GM21360 (cell line): Measurements from ENCODE around the gene PAM16.
"Not testable (repeated sequence)": the region's sequence is repeated elsewhere in the genome, so short reads cannot be mapped to it uniquely, and the experiment has no call there.

Source experiments
- ATAC-seq: cut with Tn5 transposase; IDR thresholded peaks from one replicate; pipeline ENCODE4 v1.9.1; 2021; ENCODE audit warnings: mild to moderate bottlenecking, moderate library complexity; ENCODE audit not compliant: unreplicated experiment

The PAM16 gene

GRCh38 chr16:4336701-4337539 lies 14.2 kb downstream of the PAM16 start:
- no peak for ATAC-seq

DNA sequence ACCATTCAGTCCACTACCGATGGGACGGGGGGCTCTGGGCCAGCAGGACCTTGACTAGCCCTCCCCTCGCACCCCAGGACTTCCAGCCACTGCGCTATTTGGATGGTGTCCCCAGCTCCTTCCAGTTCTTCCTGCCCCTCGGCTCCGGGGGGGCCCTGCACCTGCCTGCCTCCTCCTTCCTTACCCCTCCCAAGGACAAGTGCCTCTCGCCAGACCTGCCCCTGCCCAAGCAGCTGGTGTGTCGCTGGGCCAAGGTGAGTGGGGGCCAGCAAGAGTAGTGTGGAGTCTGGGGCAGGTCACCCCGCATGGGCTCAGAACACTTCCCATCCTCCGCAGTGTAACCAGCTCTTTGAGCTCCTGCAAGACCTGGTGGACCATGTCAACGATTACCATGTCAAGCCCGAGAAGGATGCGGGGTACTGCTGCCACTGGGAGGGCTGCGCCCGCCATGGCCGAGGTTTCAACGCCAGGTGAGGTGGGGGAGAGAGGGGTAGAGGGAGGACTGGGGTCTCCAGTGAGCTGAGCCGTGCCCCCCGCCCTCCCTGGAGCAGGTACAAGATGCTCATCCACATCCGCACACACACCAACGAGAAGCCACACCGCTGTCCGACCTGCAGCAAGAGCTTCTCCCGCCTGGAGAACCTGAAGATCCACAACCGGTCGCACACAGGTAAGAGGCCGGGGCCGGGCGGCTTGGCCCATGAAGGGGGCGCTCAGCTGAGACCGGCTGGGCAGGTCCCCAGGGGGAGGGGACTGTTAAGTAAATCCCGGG lies 16.2 kb downstream of the PAM16 start:
- ATAC-seq = no peak

DNA sequence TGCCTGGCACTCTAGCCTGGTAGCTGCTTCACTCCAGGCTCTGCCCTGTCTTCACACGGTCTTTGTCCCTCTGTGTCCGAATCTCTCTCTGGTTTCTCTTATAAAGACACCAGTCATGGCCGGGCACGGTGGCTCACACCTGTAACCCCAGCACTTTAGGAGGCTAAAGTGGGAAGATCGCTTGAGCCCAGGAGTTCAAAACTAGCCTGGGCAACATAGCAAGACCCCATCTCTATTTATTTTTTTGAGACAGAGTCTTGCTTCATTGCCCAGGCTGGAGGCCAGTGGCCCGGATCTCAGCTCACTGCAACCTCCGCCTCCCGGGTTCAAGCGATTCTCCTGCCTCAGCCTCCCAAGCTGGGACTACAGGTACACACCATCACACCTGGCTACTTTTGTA lies 17.4 kb downstream of the PAM16 start:
- not testable (repeated sequence) for ATAC-seq

- ATAC-seq = no peak
Observed at GRCh38 chr16:4333308-4333638, 17.8 kb downstream of the PAM16 start.

DNA sequence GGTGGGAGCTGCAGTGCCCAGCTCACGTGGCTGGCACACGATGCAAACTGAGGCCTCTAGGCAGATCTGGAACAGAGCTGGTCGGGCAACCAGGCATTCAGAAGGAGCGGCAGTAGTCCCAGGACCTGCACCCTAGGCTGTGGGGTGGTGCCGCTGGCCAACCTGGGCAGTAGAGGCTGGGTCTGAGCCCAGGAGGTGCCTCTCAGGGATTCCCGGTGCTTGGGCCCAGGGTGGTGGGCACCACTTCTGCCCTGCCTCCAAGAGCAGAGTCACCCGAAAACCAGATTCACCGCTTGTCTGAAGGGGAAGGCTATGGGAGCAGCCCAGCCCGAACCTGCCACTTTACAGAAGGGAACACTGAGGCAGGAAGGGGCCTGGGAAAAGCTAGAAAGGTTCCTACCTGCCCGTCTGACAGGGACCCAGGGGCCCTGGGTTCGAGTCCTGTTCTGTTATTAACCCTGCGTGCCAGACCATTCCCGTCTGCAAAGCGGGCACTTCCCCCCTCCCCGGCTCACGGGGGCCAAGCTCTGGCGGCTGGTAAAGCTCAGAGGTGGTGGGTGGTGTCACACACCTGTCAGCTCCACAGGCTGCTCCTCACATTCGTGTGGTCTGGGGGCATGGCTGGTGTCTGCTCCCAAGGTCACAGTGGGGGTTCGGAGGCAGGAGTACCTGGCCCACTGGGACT lies 18.4 kb downstream of the PAM16 start:
- no peak for ATAC-seq

- no peak for ATAC-seq
Observed at GRCh38 chr16:4332083-4332482, 19.0 kb downstream of the PAM16 start.

DNA sequence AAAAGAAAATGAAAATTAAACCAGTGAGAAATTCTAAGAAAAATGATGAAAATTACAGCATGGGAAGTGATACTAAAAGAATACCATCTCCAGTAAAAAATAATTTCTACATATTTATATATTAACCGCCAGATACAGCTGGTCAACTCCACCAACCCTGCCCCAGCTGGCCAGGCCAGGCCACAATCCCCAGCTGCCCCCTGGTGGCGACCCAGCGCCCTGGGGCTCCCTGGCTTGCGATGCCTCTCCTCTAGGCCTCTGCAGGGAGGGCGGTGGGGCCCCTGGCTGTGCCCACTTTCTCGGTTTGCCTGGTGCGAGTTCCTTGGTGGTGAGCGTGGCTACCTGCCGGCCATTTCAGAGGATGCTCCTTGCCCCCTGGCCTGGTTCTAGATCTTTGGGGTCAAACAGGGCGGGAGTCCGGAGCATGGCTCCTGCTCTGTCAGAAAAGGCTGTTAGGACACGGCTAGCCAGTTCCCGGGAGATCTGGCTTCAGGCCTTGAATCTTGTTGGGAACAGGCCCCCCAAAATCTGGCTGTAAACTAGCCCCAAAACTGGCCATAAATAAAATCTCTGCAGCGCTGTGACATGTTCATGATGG lies 20.7 kb downstream of the PAM16 start:
- ATAC-seq = no peak

- no peak for ATAC-seq
Observed at GRCh38 chr16:4328782-4329775, 22.0 kb downstream of the PAM16 start.

DNA sequence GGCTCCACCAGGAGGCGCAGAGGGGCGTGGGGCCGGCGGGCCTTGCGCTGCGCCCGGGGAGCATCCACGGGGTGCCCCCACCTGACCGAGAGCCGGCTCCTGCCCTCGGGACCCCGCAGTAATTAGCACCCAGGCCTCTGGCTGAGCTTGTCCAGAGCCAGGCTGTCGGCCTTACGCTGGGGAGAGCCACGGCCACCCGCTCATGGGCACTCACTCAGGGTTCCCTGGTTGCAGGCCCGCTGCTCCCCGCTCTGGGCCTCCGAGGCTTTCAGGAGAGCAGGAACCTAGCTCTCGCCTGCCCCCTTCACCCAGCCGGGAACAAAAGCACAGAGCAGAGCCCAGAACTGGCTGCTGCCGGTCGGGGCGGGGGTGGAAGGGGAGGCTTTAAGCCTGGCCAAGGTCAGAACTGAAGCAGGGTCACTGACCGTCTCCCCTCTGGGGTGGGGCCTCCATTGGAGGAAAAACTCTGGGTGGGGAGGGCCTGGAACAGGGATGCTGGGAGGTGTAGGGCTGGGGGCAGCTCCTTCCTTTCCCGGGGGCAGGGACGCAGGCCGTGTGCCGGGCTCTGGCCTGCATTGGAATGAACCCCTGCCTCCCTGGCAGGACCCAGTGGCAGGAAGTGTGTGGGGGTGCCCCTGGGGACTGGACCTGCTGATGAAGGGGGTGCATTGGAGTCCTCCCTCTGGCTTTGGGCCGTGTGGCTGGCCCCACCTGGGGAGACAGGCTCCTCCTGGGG lies 22.9 kb downstream of the PAM16 start:
- no peak for ATAC-seq

- no peak for ATAC-seq
Observed at GRCh38 chr16:4327386-4328045, 23.6 kb downstream of the PAM16 start.

DNA sequence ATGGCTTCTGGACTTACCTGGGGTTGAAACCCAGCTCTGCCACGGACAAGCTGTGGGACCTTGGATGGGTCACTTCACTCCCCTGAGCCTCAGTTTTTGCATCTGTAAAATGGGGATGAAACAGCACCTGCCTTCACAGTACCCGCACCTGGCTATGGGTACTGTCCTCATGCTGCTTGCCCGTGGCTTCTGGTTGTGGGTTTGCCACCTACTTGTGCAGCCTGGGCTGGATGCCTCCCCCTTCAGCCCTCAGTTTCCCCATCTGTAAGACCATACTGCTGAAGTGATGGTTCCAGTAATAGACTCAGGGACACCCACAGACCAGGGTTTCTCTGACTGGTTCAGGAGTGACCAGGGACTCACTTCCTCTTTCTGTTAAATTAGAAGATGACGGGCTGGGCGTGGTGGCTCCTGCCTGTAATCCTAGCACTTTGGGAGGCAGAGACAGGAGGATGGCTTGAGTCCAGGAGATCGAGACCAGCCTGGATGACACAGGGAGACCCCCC lies 25.8 kb downstream of the PAM16 start:
- ATAC-seq = no peak

DNA sequence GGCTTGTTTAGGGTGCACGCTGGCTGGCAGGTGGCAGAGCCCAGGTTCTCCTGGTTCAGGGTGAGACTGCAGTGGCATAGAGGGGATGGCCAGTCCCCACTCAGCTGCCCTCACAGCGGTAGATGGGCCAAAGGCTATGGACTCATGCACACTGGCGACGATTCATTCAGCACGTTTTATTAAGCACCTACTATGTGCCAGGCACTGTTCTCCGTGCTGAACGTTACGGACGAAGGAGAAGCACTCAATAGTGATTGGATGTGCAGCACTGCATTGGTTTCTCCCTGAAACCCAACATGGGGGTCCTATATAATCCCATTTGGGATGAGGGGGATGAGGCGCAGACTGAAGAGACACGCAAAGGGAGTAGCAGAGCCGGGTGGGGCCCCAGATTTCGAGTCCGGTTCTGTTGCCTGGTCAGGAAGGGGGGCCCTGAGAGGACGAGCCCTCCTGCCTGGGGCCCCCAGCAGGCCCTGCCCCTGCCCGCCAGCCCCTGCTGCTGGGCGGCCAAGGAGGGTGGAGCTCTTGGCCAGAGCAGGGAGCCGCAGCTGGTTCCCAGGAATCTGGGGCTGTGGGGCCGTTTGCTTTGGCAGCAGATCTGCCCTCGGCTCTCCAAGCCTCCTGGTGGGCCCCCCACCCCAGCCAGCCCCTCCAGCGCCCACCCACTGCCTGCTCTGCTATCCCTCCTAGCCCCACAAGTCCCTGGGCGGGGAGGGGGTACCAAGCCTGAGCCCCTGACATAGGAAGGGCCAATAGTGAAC lies 26.4 kb downstream of the PAM16 start:
- no peak for ATAC-seq

DNA sequence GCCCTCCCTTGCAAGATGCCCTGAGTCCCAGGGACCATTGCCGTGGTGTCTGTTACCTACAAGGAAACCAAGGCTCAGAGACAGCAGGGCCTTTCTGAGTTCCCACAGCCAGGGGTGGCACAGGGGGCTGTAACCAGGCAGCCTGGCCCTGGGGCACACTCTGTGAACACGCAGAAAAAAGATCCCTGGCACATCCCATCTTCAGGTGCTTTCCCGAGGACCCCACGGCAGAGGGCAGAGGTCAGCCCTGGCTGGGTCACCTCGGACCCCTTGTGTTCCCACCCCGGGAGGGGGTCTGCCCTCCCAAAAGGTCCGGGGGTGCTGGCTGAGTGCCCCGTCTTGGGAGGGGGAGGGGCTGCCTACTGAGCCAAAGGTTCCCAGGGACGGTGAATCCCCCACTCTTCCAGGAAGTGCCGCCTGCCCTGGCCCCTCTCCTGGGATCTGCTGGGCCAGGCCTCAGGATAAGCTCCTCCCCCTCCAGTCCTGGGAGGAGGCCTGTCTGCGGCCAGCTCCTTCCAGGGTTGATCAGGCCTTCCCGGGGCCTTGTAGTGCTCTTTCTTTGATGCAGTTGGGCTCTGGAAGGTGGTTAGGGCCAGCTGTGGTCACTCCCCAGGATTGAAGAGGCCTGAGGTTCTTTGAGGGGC lies 27.2 kb downstream of the PAM16 start:
- ATAC-seq = no peak

- no peak for ATAC-seq
Observed at GRCh38 chr16:4323071-4323844, 27.9 kb downstream of the PAM16 start.

GRCh38 chr16:4322121-4323052 lies 28.7 kb downstream of the PAM16 start:
- ATAC-seq = no peak
